Small intestine (tissue), 7 donors: ENCODE data around the gene TNRC6B. TPM values are rescaled to one million over a fixed set of nuclear protein-coding genes. Genes with fewer than 3 reads are reported as not detected.
A peak's percentile ranks its signal among the peaks of the same experiment; 100 is the strongest.

Experiments used
- DNase-seq, 2 donors: peaks; one replicate each; pipeline versions ENCODE4 v3.0.0 to v3.0.0-alpha.2; 2013
- FAIRE-seq: peaks from 2 replicates; lab custom pipeline; 2012; peaks lifted over from hg19 to GRCh38; lab: Jason Lieb, UNC
- H3K27ac ChIP-seq, 3 donors: one replicate each; pipeline ENCODE4 v1.5.1; 2013; ENCODE audit warnings: low read length in 2 of 3, mild to moderate bottlenecking in 2 of 3, control low read depth in 1 of 3, inconsistent platforms in 1 of 3, low read depth in 1 of 3, moderate library complexity in 1 of 3
- H3K27me3 ChIP-seq, 3 donors: one replicate each; pipeline ENCODE4 v1.6.1; 2013; ENCODE audit warnings: low read length in 3 of 3, inconsistent platforms in 1 of 3; ENCODE audit not compliant: control insufficient read depth in 3 of 3, insufficient read depth in 3 of 3
- H3K36me3 ChIP-seq, 3 donors: one replicate each; pipeline ENCODE4 v1.6.1; 2013; ENCODE audit warnings: low read length in 3 of 3, inconsistent platforms in 1 of 3, low read depth in 1 of 3, mild to moderate bottlenecking in 1 of 3, moderate library complexity in 1 of 3; ENCODE audit not compliant: control insufficient read depth in 3 of 3, insufficient read depth in 2 of 3
- H3K4me1 ChIP-seq, 3 donors: one replicate each; pipeline ENCODE4 v1.6.1; 2013; ENCODE audit warnings: low read length in 2 of 3, inconsistent platforms in 1 of 3, low read depth in 1 of 3, mild to moderate bottlenecking in 1 of 3, moderate library complexity in 1 of 3; ENCODE audit not compliant: control insufficient read depth in 3 of 3, insufficient read depth in 2 of 3
- H3K4me3 ChIP-seq, 3 donors: one replicate each; pipeline ENCODE4 v1.5.1; 2013; ENCODE audit warnings: low read length in 3 of 3, control low read depth in 1 of 3, inconsistent platforms in 1 of 3, low read depth in 1 of 3, mild to moderate bottlenecking in 1 of 3, moderate library complexity in 1 of 3
- H3K9me3 ChIP-seq, 2 donors: one replicate each; pipeline ENCODE4 v1.6.1; 2013; ENCODE audit warnings: low read depth in 1 of 2, low read length in 1 of 2; ENCODE audit not compliant: control insufficient read depth in 2 of 2, insufficient read depth in 1 of 2
- WGBS, 3 donors: extraction: QIAGEN DNeasy Blood & Tissue Kit; methylation state at CpG; one replicate each; pipeline ENCODE4 v1.1.7; 2013; 5-methylcytosine and 5-hydroxymethylcytosine counted together
- polyA plus RNA-seq, 4 donors: library from polyadenylated mRNA; stranded (reverse) in 3 of 4; unstranded in 1 of 4; fragments of 200-250 nt in 3 of 4; fragments of 120-200 nt in 1 of 4; gene quantifications; one replicate each; pipeline versions ENCODE4 v1.2.1 to v1.2.3, GENCODE V29; 2013
- donor health status: healthy with polysubstance abuse.
- donor health status: control.
- donor health status: control.
- donor health status: Bipolar disorder and iron deficiency.
- donor health status: healthy.

TNRC6B gene
- polyA plus RNA-seq, 4 donors: 2.2 to 9.6 (median 5.9) TPM

- Histone ChIP-seq H3K27me3 (no peaks in the 10 kb centered on the region), H3K36me3 (peaks cover 0 to 12% (median 5%) of the 10 kb centered on the region in 3 donors), H3K4me3 (no peak overlapping the region), H3K9me3 (no peaks in the 10 kb centered on the region), H3K4me1 (peaks cover 1 to 14% (median 5%) of the 10 kb centered on the region in 3 donors), H3K27ac (no peak overlapping the region)
- WGBS, 3 donors: 91 to 98% (median 96%) methylated on average over 7 of the region's 7 CpGs
- no peak for FAIRE-seq
- DNase-seq: no peak
These were observed 22.1 kb downstream of the TNRC6B start for GRCh38 chr22:40199852-40200251.

GRCh38 chr22:40200795-40201530 lies 23.2 kb downstream of the TNRC6B start:
- DNase-seq (no peak), FAIRE-seq (no peak)
- no peaks in the 10 kb centered on the region for H3K27me3 ChIP-seq
- H3K4me3 ChIP-seq: no peak overlapping the region
- H3K9me3 ChIP-seq: no peaks in the 10 kb centered on the region
- H3K4me1 ChIP-seq: peaks cover 1 to 16% (median 5%) of the 10 kb centered on the region in 3 donors
- peaks cover 0 to 12% (median 5%) of the 10 kb centered on the region in 3 donors for H3K36me3 ChIP-seq
- 82 to 93% (median 86%) methylated on average over 7 of the region's 7 CpGs for WGBS, 3 donors
- no peak overlapping the region for H3K27ac ChIP-seq

GRCh38 chr22:40202225-40202944 lies 24.7 kb downstream of the TNRC6B start:
- Histone ChIP-seq H3K27me3 (no peaks in the 10 kb centered on the region), H3K4me3 (no peak overlapping the region), H3K27ac (peak overlapping the region in 1 of 3 donors; percentile 10), H3K4me1 (peaks cover 1 to 14% (median 5%) of the 10 kb centered on the region in 3 donors), H3K36me3 (peaks cover 0 to 14% (median 2%) of the 10 kb centered on the region in 3 donors), H3K9me3 (no peaks in the 10 kb centered on the region)
- FAIRE-seq (no peak), DNase-seq (no peak)
- WGBS, 3 donors: 74 to 82% (median 77%) methylated on average over 9 of the region's 9 CpGs

GRCh38 chr22:40203572-40203971 lies 25.8 kb downstream of the TNRC6B start:
- 37 to 47% (median 39%) methylated on average over 5 of the region's 5 CpGs for WGBS, 3 donors
- peak in 1 of 2 donors; percentile 22 for DNase-seq
- H3K27me3 ChIP-seq: no peaks in the 10 kb centered on the region
- FAIRE-seq: no peak
- H3K4me1 ChIP-seq: peaks cover 1 to 14% (median 5%) of the 10 kb centered on the region in 3 donors
- H3K4me3 ChIP-seq: no peak overlapping the region
- H3K36me3 ChIP-seq: peaks cover 0 to 14% (median 2%) of the 10 kb centered on the region in 3 donors
- H3K27ac ChIP-seq: peak overlapping the region in 1 of 3 donors; percentile 22
- no peaks in the 10 kb centered on the region for H3K9me3 ChIP-seq

DNA sequence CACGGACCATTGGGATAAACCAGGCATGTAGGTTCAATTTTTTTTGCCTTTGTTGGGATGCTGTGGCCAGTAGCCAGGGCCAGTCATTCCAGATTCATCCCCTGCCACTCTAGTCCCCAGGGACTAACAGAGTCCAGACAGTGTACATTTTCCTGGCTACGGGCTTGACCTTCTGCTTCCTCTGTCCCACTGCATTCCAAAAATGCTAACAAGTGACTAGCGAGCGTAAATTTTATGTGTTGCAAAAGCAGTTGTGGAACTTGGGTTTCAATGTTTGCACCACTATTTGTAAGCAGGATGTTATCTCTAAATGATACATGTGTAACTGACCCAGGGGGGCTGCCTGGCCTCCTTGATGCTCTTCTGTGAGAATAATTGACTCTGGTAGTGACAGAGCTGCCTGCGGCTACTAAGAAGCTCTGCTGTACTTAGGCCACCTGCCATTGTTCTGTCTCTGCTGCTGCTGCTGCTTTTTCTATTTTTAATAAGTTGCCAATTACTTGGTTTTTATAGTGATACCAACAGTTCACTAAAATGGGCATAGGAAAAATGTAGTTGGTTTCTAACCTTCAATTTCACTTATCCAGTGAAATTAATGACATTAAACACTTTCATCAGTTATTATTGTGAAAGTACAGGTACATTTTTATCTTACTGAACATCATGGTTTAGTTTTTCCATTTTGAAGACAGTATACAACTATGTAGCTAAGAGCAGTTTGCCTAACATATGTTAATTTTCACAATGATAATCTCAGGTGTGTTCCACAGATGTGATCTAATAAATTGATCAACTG lies 26.8 kb downstream of the TNRC6B start:
- H3K4me1 ChIP-seq: peaks cover 1 to 14% (median 7%) of the 10 kb centered on the region in 3 donors

GRCh38 chr22:40206561-40206960 lies 28.8 kb downstream of the TNRC6B start:
- 94 to 96% (median 96%) methylated on average over 15 of the region's 15 CpGs for WGBS, 3 donors
- H3K4me1 ChIP-seq: peaks cover 1 to 14% (median 7%) of the 10 kb centered on the region in 3 donors
- no peaks in the 10 kb centered on the region for H3K9me3 ChIP-seq
- no peak overlapping the region for H3K4me3 ChIP-seq
- no peaks in the 10 kb centered on the region for H3K27me3 ChIP-seq
- FAIRE-seq: no peak
- H3K36me3 ChIP-seq: peaks cover 0 to 11% (median 2%) of the 10 kb centered on the region in 3 donors
- no peak for DNase-seq
- no peak overlapping the region for H3K27ac ChIP-seq

More for the DNA sequence above, 26.8 kb downstream of the TNRC6B start:
- no peak for FAIRE-seq
- peaks cover 0 to 14% (median 2%) of the 10 kb centered on the region in 3 donors for H3K36me3 ChIP-seq
- DNase-seq: no peak
- H3K9me3 ChIP-seq: no peaks in the 10 kb centered on the region
- 58 to 91% (median 78%) methylated on average over 5 of the region's 5 CpGs for WGBS, 3 donors
- H3K27ac ChIP-seq: peak overlapping the region in 2 of 3 donors; percentile 14 to 32
- no peaks in the 10 kb centered on the region for H3K27me3 ChIP-seq
- H3K4me3 ChIP-seq: no peak overlapping the region

DNA sequence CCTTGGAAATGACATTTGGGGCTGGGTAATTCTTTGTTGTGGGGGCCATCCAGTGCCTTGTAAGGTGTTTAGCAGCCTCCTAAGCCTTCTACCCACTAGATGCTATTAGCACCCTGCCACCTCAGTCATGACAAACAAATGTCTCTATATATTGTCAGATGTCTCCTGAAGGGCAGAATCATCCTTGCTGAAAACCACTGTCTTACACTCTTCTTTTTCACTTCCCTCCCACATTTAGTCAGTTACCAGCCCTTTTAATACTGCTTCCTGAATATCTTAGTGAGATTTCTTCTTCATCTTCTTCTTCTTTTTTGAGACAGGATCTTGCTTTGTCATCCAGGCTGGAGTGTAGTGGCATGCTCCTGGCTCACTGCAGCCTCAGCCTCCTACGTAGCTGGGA lies 33.1 kb downstream of the TNRC6B start:
- Histone ChIP-seq H3K4me3 (no peak overlapping the region), H3K4me1 (peaks cover 0 to 8% (median 2%) of the 10 kb centered on the region in 3 donors), H3K36me3 (peaks cover 0 to 10% (median 0%) of the 10 kb centered on the region in 3 donors), H3K9me3 (no peaks in the 10 kb centered on the region), H3K27ac (no peak overlapping the region), H3K27me3 (no peaks in the 10 kb centered on the region)
- FAIRE-seq (no peak), DNase-seq (no peak)
- WGBS, 3 donors: 60 to 95% (median 86%) methylated on average over 1 of the region's 1 CpG
